GM12878 (cell line): Measurements from ENCODE around the gene ANKRD65. TPM values are rescaled to one million over a fixed set of nuclear protein-coding genes. Genes with fewer than 3 reads are reported as not detected.

Experiments used
- ATAC-seq: fragments of 200-7000 bp; cut with Tn5 transposase; 3 replicates; pipeline ENCODE4 v1.9.1; 2020; ENCODE audit warnings: mild to moderate bottlenecking, moderate library complexity
- BruUV-seq: library from RNA; stranded (reverse); fragments of 400-500 nt; replicated peaks from 2 replicates; lab custom pipeline; 2021; lab: Mats Ljungman, UMichigan
- CTCF ChIA-PET: fragments of 300-600 bp; sonication (Branson Sonifier 250); formaldehyde crosslinking; extraction: SDS; loops from one replicate; lab custom pipeline; 2021; ENCODE audit warnings: inconsistent platforms; lab: Yijun Ruan, JAX
- POLR2A ChIA-PET: fragments of 350-600 bp; formaldehyde crosslinking; extraction: SDS; loops from one replicate; lab custom pipeline; 2021; ENCODE audit warnings: inconsistent platforms; lab: Charles Lee
- RAD21 ChIA-PET: fragments of 300-600 bp; sonication (Branson Sonifier 250); formaldehyde crosslinking; loops from one replicate; lab custom pipeline; 2023; ENCODE audit warnings: antibody characterized with exemption; ENCODE audit not compliant: unreplicated experiment; lab: Charles Lee
- SMC1A ChIA-PET: fragments of 300-600 bp; sonication (Branson Sonifier 250); formaldehyde crosslinking; loops from one replicate; lab custom pipeline; 2023; ENCODE audit not compliant: unreplicated experiment, uncharacterized antibody; lab: Charles Lee
- DNase-seq: peaks from one replicate; pipeline ENCODE4 v3.0.0-alpha.2; 2011; ENCODE audit warnings: low read depth, low spot score
- FAIRE-seq: peaks from 3 replicates; lab custom pipeline; 2011; peaks lifted over from hg19 to GRCh38; lab: Jason Lieb, UNC
- H2AFZ ChIP-seq: 2 replicates; pipeline ENCODE4 v1.6.0; 2011; ENCODE audit warnings: low read depth, low read length, control low read depth; ENCODE audit not compliant: control insufficient read depth
- H3K27ac ChIP-seq: 2 replicates; pipeline ENCODE4 v1.5.1; 2011; ENCODE audit warnings: control low read depth; ENCODE audit not compliant: control insufficient read depth, insufficient read depth
- H3K27me3 ChIP-seq, 2 experiments: replicated peaks in 1 of 2; 2 replicates each; pipeline versions ENCODE4 v1.6.0 to v1.6.1; 2011; ENCODE audit warnings: low read length in 1 of 2; ENCODE audit not compliant: control insufficient read depth in 2 of 2, insufficient read depth in 2 of 2
- H3K36me3 ChIP-seq, 2 experiments: 2 replicates each; pipeline ENCODE4 v1.5.1; 2011; ENCODE audit warnings: low read length in 1 of 2; ENCODE audit not compliant: control insufficient read depth in 2 of 2, insufficient read depth in 2 of 2
- H3K4me1 ChIP-seq: 2 replicates; pipeline ENCODE4 v1.6.1; 2011; ENCODE audit warnings: mild to moderate bottlenecking, low read length, moderate library complexity, mixed read lengths; ENCODE audit not compliant: control insufficient read depth, insufficient read depth
- H3K4me2 ChIP-seq: 2 replicates; pipeline ENCODE4 v1.6.0; 2011; ENCODE audit warnings: control low read depth; ENCODE audit not compliant: control insufficient read depth, insufficient read depth
- H3K4me3 ChIP-seq: fragments of 200-600 bp; sonication (generic); 2 replicates; pipeline ENCODE4 v1.5.1; 2016
- H3K79me2 ChIP-seq: 2 replicates; pipeline ENCODE4 v1.6.0; 2011; ENCODE audit warnings: low read length; ENCODE audit not compliant: control insufficient read depth, insufficient read depth
- H3K9ac ChIP-seq: 2 replicates; pipeline ENCODE4 v1.8.0; 2011; ENCODE audit warnings: low read length, control low read depth, mixed read lengths; ENCODE audit not compliant: control insufficient read depth, insufficient read depth
- H3K9me3 ChIP-seq: replicated peaks from 3 replicates; pipeline ENCODE4 v1.5.1; 2011; ENCODE audit warnings: mild to moderate bottlenecking, low read length; ENCODE audit not compliant: control insufficient read depth, insufficient read depth
- H4K20me1 ChIP-seq: 2 replicates; pipeline ENCODE4 v1.6.0; 2011; ENCODE audit not compliant: control insufficient read depth, insufficient read depth
- CTCF ChIP-seq, 3 experiments: IDR thresholded peaks in 2 of 3; conservative IDR thresholded peaks in 1 of 3; 2 replicates each; pipeline ENCODE4 v1.5.1; 2011; ENCODE audit warnings: low read depth in 3 of 3, low read length in 3 of 3, mild to moderate bottlenecking in 3 of 3, control low read depth in 2 of 3, moderate library complexity in 2 of 3, inconsistent platforms in 1 of 3, mixed read lengths in 1 of 3; ENCODE audit not compliant: control insufficient read depth in 2 of 3, insufficient read depth in 1 of 3; ENCODE audit errors: extremely low read depth in 1 of 3
- E2F8 ChIP-seq: fragments of 450-650 bp; IDR thresholded peaks from 2 replicates; pipeline ENCODE4 v1.6.1; 2018; ENCODE audit warnings: mild to moderate bottlenecking, low read depth, moderate library complexity; ENCODE audit not compliant: partially characterized antibody
- JUNB ChIP-seq: IDR thresholded peaks from 2 replicates; pipeline ENCODE4 v1.6.1; 2016; ENCODE audit warnings: antibody characterized with exemption, mild to moderate bottlenecking
- MTA3 ChIP-seq: IDR thresholded peaks from 2 replicates; pipeline ENCODE4 v1.6.1; 2012; ENCODE audit warnings: low read length, inconsistent platforms, borderline replicate concordance
- NFYA ChIP-seq: IDR thresholded peaks from 2 replicates; pipeline ENCODE4 v1.6.1; 2011; ENCODE audit warnings: low read depth, mild to moderate bottlenecking, low read length, improper control_type of control experiment, borderline replicate concordance
- POLR2AphosphoS2 ChIP-seq: IDR thresholded peaks from 2 replicates; pipeline ENCODE4 v1.6.1; 2011; ENCODE audit warnings: low read depth, mild to moderate bottlenecking, low read length, improper control_type of control experiment, moderate library complexity
- RELB ChIP-seq: fragments of 450-650 bp; IDR thresholded peaks from 2 replicates; pipeline ENCODE4 v1.6.1; 2017; ENCODE audit warnings: low read depth, mild to moderate bottlenecking, moderate library complexity
- REST ChIP-seq: IDR thresholded peaks from 2 replicates; pipeline ENCODE4 v1.6.1; 2012; ENCODE audit warnings: mild to moderate bottlenecking, low read depth, low read length
- RUNX3 ChIP-seq: IDR thresholded peaks from 2 replicates; pipeline ENCODE4 v1.6.1; 2012; ENCODE audit warnings: low read length, inconsistent platforms
- SIX5 ChIP-seq: IDR thresholded peaks from 2 replicates; pipeline ENCODE4 v1.6.1; 2011; ENCODE audit warnings: mild to moderate bottlenecking, low read depth, low read length, moderate library complexity; ENCODE audit not compliant: severe bottlenecking
- SREBF1 ChIP-seq: IDR thresholded peaks from 2 replicates; pipeline ENCODE4 v1.6.1; 2012; ENCODE audit warnings: mild to moderate bottlenecking, low read length
- YY1 ChIP-seq: IDR thresholded peaks from 2 replicates; pipeline ENCODE4 v1.6.1; 2011; ENCODE audit warnings: low read depth, mild to moderate bottlenecking, low read length
- ZNF384 ChIP-seq: IDR thresholded peaks from 2 replicates; pipeline ENCODE4 v1.6.1; 2012; ENCODE audit warnings: low read depth, mild to moderate bottlenecking, low read length, improper control_type of control experiment, borderline replicate concordance
- WGBS: methylation state at CpG from one replicate; pipeline ENCODE4 v1.1.6; 2016; ENCODE audit warnings: low lambda C conversion rate; ENCODE audit not compliant: insufficient replicate concordance, insufficient coverage; ENCODE audit errors: missing lambda C conversion rate; 5-methylcytosine and 5-hydroxymethylcytosine counted together
- in situ Hi-C: fragments of 300-500 bp; cut with MboI; formaldehyde crosslinking; loops from 9 replicates; pipeline ENCODE4 v1.14.3; 2018; ENCODE audit warnings: mixed read lengths
- intact Hi-C: fragments of 100-400 bp; cut with micrococcal nuclease; formaldehyde crosslinking; loops from one replicate; pipeline ENCODE4 v1.14.2; 2022; ENCODE audit not compliant: unreplicated experiment
- polyA plus RNA-seq, 11 experiments: library from polyadenylated mRNA; depleted of rRNA in 4 of 11; unstranded in 6 of 11; stranded (reverse) in 5 of 11; fragments of >200 nt; fragmentation: Nextera tagmentation in 4 of 11; fragmentation: Illumina TruSeq in 1 of 11; extraction: Ambion mirVana in 4 of 11; extraction: Trizol in 1 of 11; gene quantifications; 1 replicate in 1 of 11; 2 replicates in 10 of 11; pipeline versions ENCODE4 v1.2.1 to v1.2.3, GENCODE V29; 2011 to 2016; ENCODE audit warnings: inconsistent platforms in 2 of 11, missing spikeins in 2 of 11, low read depth in 1 of 11
- total RNA-seq, 4 experiments: library from RNA; depleted of rRNA in 3 of 4; stranded (reverse); fragments of >200 nt in 3 of 4; fragmentation: Illumina TruSeq in 1 of 4; extraction: Trizol in 1 of 4; gene quantifications; 2 replicates each; pipeline versions ENCODE4 v1.2.1 to v1.2.3, GENCODE V29; 2013 to 2021

ANKRD65 gene
- total and polyA plus RNA-seq, 10 of the 15 experiments (the other 5 are each of a cell fraction or from before 2014, with no cell fraction given): 0.05 to 2.8 (median 0.37) TPM

GRCh38 chr1:1415751-1416150 lies 5.3 kb downstream of the ANKRD65 start:
- Histone ChIP-seq H2AFZ (no peak overlapping the region), H3K4me1 (peaks cover 30% of the 10 kb centered on the region), H3K27me3 (no peaks in the 10 kb centered on the region), H3K79me2 (no peaks in the 10 kb centered on the region), H3K9ac (no peak overlapping the region), H3K4me2 (no peak overlapping the region), H4K20me1 (no peaks in the 10 kb centered on the region), H3K9me3 (peaks cover 12% of the 10 kb centered on the region), H3K36me3 (no peaks in the 10 kb centered on the region), H3K4me3 (no peak overlapping the region), H3K27ac (no peak overlapping the region)
- DNase-seq (no peak), FAIRE-seq (no peak), ATAC-seq (no peak)
- CTCF ChIA-PET: interaction anchor here (0.9 to 3.2 kb wide), 3 partner anchors 15 to 27 kb away, joined by 3 to 16 read pairs (median 3); no protein-coding TSS in a partner anchor
- WGBS: 81% methylated on average over 13 of the region's 13 CpGs
- intact Hi-C loops: no loop called here
- RAD21 ChIA-PET: no interaction called here
- in situ Hi-C loops: no loop called here
- POLR2A ChIA-PET: interaction anchor here (0.5 to 3.4 kb wide), 5 partner anchors 15 to 1166 kb away, joined by 3 to 10 read pairs (median 5); partner anchors contain the start of gene CCNL2
- SMC1A ChIA-PET: interaction anchor here (1.5 to 1.7 kb wide), 2 partner anchors 8 to 23 kb away, joined by 4 to 5 read pairs; no protein-coding TSS in a partner anchor
- BruUV-seq: no TSS peak
- TF ChIP-seq REST: no peak
- no peak for TF ChIP-seq SIX5
- TF ChIP-seq YY1: no peak
- TF ChIP-seq NFYA: no peak
- TF ChIP-seq JUNB: no peak
- TF ChIP-seq ZNF384: no peak
- TF ChIP-seq E2F8: no peak
- TF ChIP-seq MTA3: no peak
- no peak for TF ChIP-seq RUNX3
- TF ChIP-seq SREBF1: no peak
- no peak for TF ChIP-seq CTCF (IDR thresholded peaks at IDR 0.05 in 2 of 3, conservative IDR thresholded peaks at IDR 0.05 in 1 of 3; ENCODE audit: control insufficient read depth in 2 of 3, extremely low read depth in 1 of 3, insufficient read depth in 1 of 3, low read depth in 3 of 3, low read length in 3 of 3)
- TF ChIP-seq POLR2AphosphoS2: no peak
- no peak for TF ChIP-seq RELB
